ENCODE data around the gene SLC9A7.
"Not testable (repeated sequence)": the region's sequence is repeated elsewhere in the genome, so short reads cannot be mapped to it uniquely, and the experiment has no call there.

Gene SLC9A7

DNA sequence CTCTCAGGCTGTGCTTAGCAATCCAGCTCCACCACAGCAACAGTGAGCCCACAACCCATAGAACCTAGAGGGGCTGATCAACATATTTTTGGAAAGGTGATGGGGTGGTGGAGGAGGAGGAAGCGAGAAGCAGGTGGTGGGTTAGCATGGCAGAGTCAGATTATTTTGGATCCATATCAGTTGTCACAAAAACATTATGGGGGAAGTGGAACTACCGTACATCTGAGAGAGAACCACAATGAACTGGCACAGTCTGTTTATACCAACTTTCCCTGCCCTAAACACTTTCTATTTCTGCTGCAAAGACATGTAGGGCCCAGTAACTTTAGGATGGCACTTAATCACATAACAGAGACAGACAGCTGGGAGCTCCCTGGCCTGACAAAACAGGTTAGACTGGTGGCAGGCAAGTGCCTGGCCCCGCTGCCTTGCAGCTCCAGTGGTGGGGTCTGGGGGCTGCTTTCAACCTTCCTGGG lies 4.3 kb downstream of the SLC9A7 start:
- no peak for DNase-seq (ENCODE audit: low read depth, low spot score)

- no peak for DNase-seq (ENCODE audit: low read depth, low spot score)
Measured at GRCh38 chrX:46754036-46754435, 4.9 kb downstream of the SLC9A7 start.

- DNase-seq (ENCODE audit: low read depth, low spot score), result no peak
Measured at GRCh38 chrX:46750889-46751288, 8.0 kb downstream of the SLC9A7 start.

DNA sequence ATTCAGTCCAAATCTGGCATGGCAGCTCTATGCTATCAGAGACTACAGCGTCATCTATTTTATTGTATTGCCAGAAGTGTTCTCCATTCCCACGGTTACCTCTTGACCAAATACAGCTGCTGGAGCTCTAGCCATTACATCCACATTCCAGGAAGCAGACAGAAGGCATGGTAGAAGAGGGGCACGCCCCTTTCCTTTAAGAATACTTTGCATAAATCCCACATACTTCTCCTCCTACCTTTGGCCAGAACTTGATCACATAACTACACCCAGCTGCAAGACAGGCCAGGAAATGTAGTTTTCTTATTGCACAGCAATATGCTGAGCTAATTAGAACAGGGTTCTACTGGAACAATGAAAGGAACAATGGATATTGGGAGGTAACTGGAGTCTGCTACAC lies 14.9 kb downstream of the SLC9A7 start:
- no peak for DNase-seq (ENCODE audit: low read depth, low spot score)

GRCh38 chrX:46743046-46743445 lies 15.9 kb downstream of the SLC9A7 start:
- no peak for DNase-seq (ENCODE audit: low read depth, low spot score)

DNA sequence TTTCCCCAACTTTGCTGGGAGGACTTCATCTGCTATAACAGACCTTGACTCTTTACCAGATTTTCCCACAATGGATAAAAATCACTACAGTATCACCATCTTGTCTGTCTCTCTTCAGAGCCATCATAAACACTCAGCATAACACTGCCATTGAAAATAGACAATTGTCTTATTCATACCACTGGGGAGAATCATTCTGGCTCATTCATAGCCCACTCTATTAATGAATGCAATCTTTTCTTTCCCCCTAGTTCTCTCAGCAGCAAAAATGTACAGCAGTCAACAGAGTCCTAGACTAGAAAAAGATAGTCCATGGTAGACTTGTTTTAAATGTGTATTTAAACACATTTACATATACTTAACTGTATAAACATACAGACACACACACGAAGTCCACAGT lies 19.2 kb downstream of the SLC9A7 start:
- no peak for DNase-seq (ENCODE audit: low read depth, low spot score)

GRCh38 chrX:46737462-46737861 lies 21.5 kb downstream of the SLC9A7 start:
- no peak for DNase-seq (ENCODE audit: low read depth, low spot score)

GRCh38 chrX:46737041-46737440 lies 21.9 kb downstream of the SLC9A7 start:
- DNase-seq (ENCODE audit: low read depth, low spot score), result no peak

DNA sequence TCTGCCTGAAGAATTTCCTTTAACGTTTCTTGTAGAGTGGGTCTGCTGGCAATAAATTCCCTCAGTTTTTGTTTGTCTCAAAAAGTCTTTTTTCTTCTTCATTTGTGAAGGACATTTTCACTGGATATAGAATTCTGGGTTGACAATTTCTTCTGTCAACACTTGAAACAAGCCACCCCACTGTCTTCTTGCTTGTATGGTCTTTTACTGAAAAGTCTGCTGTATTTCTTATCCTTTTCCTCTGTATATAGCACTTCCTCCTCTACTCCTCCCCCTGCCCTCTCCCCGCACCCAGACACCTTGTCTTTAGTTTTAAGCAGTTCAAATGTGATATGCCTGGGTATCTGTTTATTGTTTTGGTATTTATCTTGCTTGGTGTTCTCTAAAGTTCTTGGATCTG lies 23.3 kb downstream of the SLC9A7 start:
- DNase-seq (ENCODE audit: low read depth, low spot score), result no peak

- DNase-seq (ENCODE audit: low read depth, low spot score), result no peak
Measured at GRCh38 chrX:46733226-46733625, 25.7 kb downstream of the SLC9A7 start.

GRCh38 chrX:46730765-46731164 lies 28.2 kb downstream of the SLC9A7 start:
- no peak for DNase-seq (ENCODE audit: low read depth, low spot score)

DNA sequence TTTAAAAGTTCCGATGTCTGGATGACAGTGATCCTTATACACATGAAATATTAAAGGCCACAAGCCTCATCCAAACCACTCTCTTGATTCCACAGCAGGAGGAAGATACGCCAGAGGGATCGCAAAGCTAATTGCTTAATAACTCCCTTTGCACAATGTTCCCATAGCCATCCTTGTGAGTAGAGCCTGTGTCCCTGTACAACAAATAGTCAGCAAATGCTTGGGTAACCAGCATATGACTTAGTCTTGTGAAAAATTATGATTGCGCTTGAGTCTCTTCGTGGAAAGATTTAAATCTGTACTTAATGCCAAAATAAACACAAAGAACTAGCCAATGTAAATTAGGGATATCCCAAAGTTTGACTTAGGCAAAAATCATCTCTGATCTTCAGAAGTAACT lies 31.5 kb downstream of the SLC9A7 start:
- DNase-seq (ENCODE audit: low read depth, low spot score), result no peak

DNA sequence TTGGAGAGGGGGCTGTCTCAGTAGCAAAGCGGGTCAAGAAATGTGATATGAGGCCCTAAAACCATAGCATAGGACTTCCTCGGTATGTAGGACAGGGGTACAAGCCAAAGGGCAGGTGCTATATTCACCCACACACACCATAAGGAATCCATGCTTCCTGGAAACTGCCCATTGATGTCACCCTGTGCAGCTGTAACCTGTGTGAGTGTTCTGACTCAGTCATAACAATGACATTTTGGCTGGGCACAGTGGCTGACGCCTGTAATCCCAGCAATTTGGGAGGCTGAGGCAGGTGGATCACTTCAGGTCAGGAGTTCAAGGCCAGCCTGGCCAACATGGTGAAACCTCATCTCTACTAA lies 35.4 kb downstream of the SLC9A7 start:
- DNase-seq (ENCODE audit: low read depth, low spot score), result not testable (repeated sequence)

DNA sequence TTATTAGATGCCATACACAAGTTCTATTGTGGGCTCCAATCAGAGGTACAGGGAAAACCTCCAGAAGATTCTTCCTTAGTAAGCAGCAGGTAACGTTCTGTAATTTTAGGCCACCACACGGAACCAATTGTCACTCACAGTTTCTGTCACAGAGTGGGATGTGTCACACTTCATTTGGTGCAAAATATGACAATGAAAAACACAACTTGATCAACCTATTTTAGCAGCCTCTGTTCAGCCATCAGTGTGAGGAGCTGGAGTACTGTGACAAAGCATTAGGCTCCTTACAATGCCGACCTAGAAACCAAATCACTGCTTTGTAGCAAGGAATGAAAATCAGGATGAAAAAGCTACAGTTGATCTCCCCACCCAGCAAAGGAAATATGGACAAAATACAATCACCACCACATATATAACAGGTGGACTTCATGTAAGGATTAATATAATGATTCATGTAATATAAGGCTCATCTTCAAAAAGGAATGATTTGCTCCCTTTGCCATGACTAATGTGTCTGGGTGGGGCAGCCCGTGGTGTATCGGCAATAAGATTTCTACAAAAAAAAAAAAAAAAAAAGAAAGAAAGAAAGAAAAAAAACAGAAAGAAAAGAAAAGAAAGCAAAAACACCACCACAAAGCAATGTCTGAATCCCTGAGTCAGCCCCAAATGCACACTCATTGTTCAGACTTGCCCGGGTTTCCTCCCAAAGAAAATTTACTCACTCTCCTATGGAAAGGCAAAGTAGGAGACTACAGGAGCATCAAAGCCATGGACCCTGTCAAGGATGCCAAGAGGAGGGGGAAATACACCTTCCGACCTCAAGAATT lies 36.0 kb downstream of the SLC9A7 start:
- DNase-seq (ENCODE audit: low read depth, low spot score), result no peak

DNA sequence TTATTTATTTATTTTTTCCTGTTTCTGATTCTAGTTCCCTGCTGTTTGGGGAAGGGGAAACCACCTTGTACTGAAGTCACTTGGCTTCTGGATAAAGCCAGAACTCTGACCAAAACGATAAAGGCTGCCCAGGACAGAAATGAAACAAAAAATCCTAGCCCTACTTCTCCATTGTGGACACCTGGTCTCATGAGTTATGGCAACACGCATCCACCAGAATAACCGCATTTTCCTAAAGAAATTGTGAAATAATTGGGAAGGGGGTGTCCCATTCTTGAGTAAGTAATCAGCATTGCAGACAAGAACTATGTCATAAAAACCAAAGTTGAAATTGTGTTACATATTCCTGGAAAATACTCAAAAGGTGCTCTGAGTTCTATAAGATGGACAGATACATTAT lies 42.1 kb downstream of the SLC9A7 start:
- no peak for DNase-seq (ENCODE audit: low read depth, low spot score)

GRCh38 chrX:46715997-46716396 lies 42.9 kb downstream of the SLC9A7 start:
- DNase-seq (ENCODE audit: low read depth, low spot score), result no peak

DNA sequence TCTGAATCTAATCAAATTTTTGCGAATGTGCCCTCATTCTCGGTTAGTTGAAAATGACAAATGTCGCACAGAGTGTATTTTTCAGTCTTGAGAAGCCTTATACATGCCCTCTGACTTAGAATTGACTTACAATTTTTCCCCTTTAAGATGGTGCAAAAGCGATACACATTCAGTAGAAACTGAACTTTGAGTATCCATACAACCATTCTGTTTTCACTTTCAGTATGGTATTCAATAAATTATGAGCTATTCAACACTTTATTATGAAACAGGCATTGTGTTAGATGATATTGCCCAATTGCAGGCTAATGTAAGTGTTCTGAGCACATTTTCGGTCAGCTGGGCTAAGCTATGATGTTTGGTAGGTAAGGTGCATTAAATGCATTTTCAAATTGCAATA lies 43.4 kb downstream of the SLC9A7 start:
- DNase-seq (ENCODE audit: low read depth, low spot score), result no peak

- DNase-seq (ENCODE audit: low read depth, low spot score), result no peak
Measured at GRCh38 chrX:46713672-46714490, 45.0 kb downstream of the SLC9A7 start.

GRCh38 chrX:46712764-46713163 lies 46.2 kb downstream of the SLC9A7 start:
- DNase-seq (ENCODE audit: low read depth, low spot score), result no peak

DNA sequence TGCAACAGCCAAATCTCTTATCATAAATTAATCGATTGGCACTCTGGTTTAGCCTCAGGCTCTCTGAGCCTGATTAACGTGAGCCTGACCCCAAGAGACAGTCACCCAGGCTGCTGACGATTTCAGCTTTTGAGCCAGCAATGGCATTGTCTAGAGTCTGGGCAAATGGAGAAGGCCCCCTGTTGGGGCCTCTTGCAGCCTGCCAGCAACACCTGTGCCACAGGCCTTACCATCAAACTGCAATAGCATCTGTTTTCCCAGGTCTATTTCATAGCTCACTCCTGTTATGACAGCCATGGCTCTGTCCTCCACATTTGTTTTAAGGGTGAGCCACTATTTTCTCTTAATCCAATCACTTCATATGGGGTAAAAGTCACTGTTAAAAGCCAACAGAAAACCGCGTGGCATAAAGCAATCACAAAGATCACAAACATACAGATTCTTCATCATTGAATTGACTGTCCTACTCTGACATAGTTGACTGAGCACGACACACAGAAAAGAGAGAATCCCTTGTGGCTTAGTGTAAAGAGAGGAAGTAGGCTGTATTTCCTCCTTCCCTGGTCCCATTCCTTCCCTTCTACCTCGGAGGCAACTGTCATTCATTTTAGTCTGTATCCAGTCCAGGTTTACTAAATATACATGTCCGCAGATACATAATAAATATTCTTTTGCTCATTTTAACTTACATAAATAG lies 47.8 kb downstream of the SLC9A7 start:
- DNase-seq (ENCODE audit: low read depth, low spot score), result no peak

DNA sequence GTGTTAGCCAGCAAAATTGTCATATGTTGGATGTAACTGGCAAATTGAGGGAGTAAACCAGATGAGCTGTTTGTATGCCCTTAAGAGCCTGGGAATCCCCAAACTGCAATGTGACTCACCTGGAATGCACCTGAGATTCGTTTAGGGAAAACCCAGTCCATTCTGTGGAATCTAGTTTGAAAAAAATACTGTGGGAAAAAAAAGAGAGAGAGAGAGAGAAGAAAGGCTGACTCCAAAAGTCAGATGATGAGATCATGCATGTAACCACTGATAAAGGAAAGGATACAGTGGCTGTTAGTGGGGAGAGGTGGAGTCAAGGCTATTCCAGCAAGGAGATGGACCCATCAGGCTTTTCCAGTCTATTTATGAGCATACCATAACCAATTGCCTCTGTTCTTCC lies 48.5 kb downstream of the SLC9A7 start:
- DNase-seq (ENCODE audit: low read depth, low spot score), result no peak

DNA sequence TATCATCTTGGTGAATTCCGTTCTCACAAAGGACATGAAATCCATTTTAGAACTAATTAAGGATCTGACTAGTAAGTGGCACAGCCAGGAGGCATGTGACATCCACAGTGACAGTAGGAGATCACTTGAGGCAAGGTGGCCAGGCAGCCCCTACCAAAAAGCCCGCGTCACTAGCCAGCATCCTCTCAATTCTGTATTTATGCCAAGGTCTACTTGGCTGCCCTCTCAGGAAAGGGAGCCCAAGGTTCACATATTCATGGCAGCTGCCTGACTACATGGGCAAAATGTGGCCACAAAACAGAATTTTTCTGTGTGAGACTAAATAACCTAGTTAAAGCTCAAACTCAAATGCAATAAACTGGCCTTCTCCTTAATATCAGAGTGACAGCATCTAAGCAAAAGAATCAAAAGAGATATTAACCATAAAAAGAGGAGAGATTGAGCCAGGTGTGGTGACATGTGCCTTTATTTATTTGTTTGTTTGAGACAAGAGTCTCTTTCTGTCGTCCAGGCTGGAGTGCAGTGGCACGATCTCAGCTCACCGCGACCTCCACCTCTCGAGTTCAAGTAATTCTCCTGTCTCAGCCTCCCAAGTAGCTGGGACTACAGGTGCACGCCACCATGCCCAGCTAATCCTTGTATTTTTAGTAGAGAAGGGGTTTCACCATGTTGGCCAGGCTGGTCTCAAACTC lies 51.5 kb downstream of the SLC9A7 start:
- DNase-seq (ENCODE audit: low read depth, low spot score), result no peak

Data from smooth muscle cell of the brain vasculature (primary cell).